H9 (cell line): Measurements from ENCODE around the gene IL33. TPM values are rescaled to one million over a fixed set of nuclear protein-coding genes. Genes with fewer than 3 reads are reported as not detected.

Experiments used
- DNase-seq: peaks from one replicate; pipeline ENCODE4 v3.0.0-alpha.2; 2017
- H2AFZ ChIP-seq: one replicate; pipeline ENCODE4 v1.6.1; 2013; ENCODE audit warnings: mild to moderate bottlenecking, low read length, control low read depth, moderate library complexity
- H2AK5ac ChIP-seq: 2 replicates; pipeline ENCODE4 v1.6.1; 2013; ENCODE audit warnings: low read length, control low read depth, mixed read lengths; ENCODE audit not compliant: insufficient read length
- H2BK120ac ChIP-seq: one replicate; pipeline ENCODE4 v1.6.1; 2013; ENCODE audit warnings: low read depth, mild to moderate bottlenecking, low read length, control low read depth, inconsistent platforms; ENCODE audit not compliant: poor library complexity, severe bottlenecking
- H2BK12ac ChIP-seq: 2 replicates; pipeline ENCODE4 v1.6.1; 2013; ENCODE audit warnings: low read length, control low read depth, mixed read lengths, low read depth; ENCODE audit not compliant: insufficient read length
- H2BK15ac ChIP-seq: 2 replicates; pipeline ENCODE4 v1.6.1; 2013; ENCODE audit warnings: low read depth, low read length, control low read depth
- H2BK20ac ChIP-seq: one replicate; pipeline ENCODE4 v1.6.1; 2013; ENCODE audit warnings: low read depth, mild to moderate bottlenecking, low read length, control low read depth, inconsistent platforms; ENCODE audit not compliant: poor library complexity, severe bottlenecking
- H2BK5ac ChIP-seq: 2 replicates; pipeline ENCODE4 v1.6.1; 2013; ENCODE audit warnings: low read length, control low read depth, mixed read lengths; ENCODE audit not compliant: insufficient read length
- H3K14ac ChIP-seq: 2 replicates; pipeline ENCODE4 v1.6.1; 2013; ENCODE audit warnings: low read length, control low read depth; ENCODE audit not compliant: insufficient read depth
- H3K18ac ChIP-seq: 2 replicates; pipeline ENCODE4 v1.6.1; 2013; ENCODE audit warnings: low read depth, mild to moderate bottlenecking, mixed read lengths, low read length, control low read depth; ENCODE audit not compliant: insufficient read length
- H3K23ac ChIP-seq: 2 replicates; pipeline ENCODE4 v1.6.1; 2013; ENCODE audit warnings: low read length, control low read depth, mixed read lengths, low read depth; ENCODE audit not compliant: insufficient read length
- H3K23me2 ChIP-seq: 2 replicates; pipeline ENCODE4 v1.6.1; 2013; ENCODE audit warnings: low read depth, mild to moderate bottlenecking, mixed read lengths, low read length, control low read depth; ENCODE audit not compliant: insufficient read length, poor library complexity, severe bottlenecking
- H3K27ac ChIP-seq: 2 replicates; pipeline ENCODE4 v1.5.1; 2013; ENCODE audit warnings: low read length, control low read depth, mixed read lengths, low read depth; ENCODE audit not compliant: insufficient read length
- H3K27me3 ChIP-seq: 2 replicates; pipeline ENCODE4 v1.6.1; 2013; ENCODE audit warnings: low read length, control low read depth, inconsistent platforms; ENCODE audit not compliant: insufficient read depth
- H3K4ac ChIP-seq: 2 replicates; pipeline ENCODE4 v1.6.1; 2013; ENCODE audit warnings: low read depth, mild to moderate bottlenecking, control low read depth, inconsistent platforms, low read length, moderate library complexity
- H3K4me1 ChIP-seq: 2 replicates; pipeline ENCODE4 v1.6.1; 2013; ENCODE audit warnings: low read length, control low read depth, inconsistent platforms; ENCODE audit not compliant: insufficient read depth
- H3K4me2 ChIP-seq: 2 replicates; pipeline ENCODE4 v1.6.1; 2013; ENCODE audit warnings: low read length, control low read depth, mixed read lengths; ENCODE audit not compliant: insufficient read length, insufficient read depth
- H3K56ac ChIP-seq: 2 replicates; pipeline ENCODE4 v1.6.1; 2013; ENCODE audit warnings: low read depth, mild to moderate bottlenecking, mixed read lengths, low read length, control low read depth; ENCODE audit not compliant: insufficient read length
- H3K79me1 ChIP-seq: 2 replicates; pipeline ENCODE4 v1.6.1; 2013; ENCODE audit warnings: low read depth, mild to moderate bottlenecking, moderate library complexity, low read length, control low read depth, inconsistent platforms; ENCODE audit not compliant: insufficient read depth, poor library complexity, severe bottlenecking
- H3K79me2 ChIP-seq: 2 replicates; pipeline ENCODE4 v1.6.1; 2013; ENCODE audit warnings: low read length, control low read depth, inconsistent platforms; ENCODE audit not compliant: insufficient read depth
- H3K9ac ChIP-seq: 2 replicates; pipeline ENCODE4 v1.6.1; 2013; ENCODE audit warnings: low read length, control low read depth, mixed read lengths; ENCODE audit not compliant: insufficient read length; ENCODE audit errors: extremely low read depth
- H3K9me3 ChIP-seq: one replicate; pipeline ENCODE4 v1.6.1; 2013; ENCODE audit warnings: low read depth, low read length, inconsistent platforms; ENCODE audit not compliant: control insufficient read depth
- H3T11ph ChIP-seq: one replicate; pipeline ENCODE4 v1.6.1; 2013; ENCODE audit warnings: mild to moderate bottlenecking, low read length, control low read depth, inconsistent platforms
- H4K20me1 ChIP-seq: one replicate; pipeline ENCODE4 v1.6.1; 2013; ENCODE audit not compliant: control insufficient read depth, insufficient read length, insufficient read depth
- H4K5ac ChIP-seq: 2 replicates; pipeline ENCODE4 v1.6.1; 2013; ENCODE audit warnings: low read depth, mild to moderate bottlenecking, mixed read lengths, low read length, control low read depth; ENCODE audit not compliant: insufficient read length
- H4K8ac ChIP-seq: replicated peaks from 2 replicates; pipeline ENCODE4 v1.6.1; 2013; ENCODE audit warnings: low read length, control low read depth, mixed read lengths, low read depth; ENCODE audit not compliant: insufficient read length
- H4K91ac ChIP-seq: 2 replicates; pipeline ENCODE4 v1.6.1; 2013; ENCODE audit warnings: low read depth, mild to moderate bottlenecking, moderate library complexity, mixed read lengths, low read length, control low read depth; ENCODE audit not compliant: insufficient read length
- H3K27ac Mint-ChIP-seq, 3 experiments: 2 replicates in 2 of 3; 3 replicates in 1 of 3; pipeline ENCODE4 v1.8.0; 2020 to 2021; ENCODE audit warnings: mixed read lengths in 3 of 3, mild to moderate bottlenecking in 1 of 3, moderate library complexity in 1 of 3
- H3K27me3 Mint-ChIP-seq: 2 replicates; pipeline ENCODE4 v1.8.0; 2021; ENCODE audit warnings: low read depth, mild to moderate bottlenecking, moderate library complexity, mixed read lengths
- H3K36me3 Mint-ChIP-seq, 3 experiments: 2 replicates in 2 of 3; 3 replicates in 1 of 3; pipeline ENCODE4 v1.8.0; 2020 to 2021; ENCODE audit warnings: low read depth in 3 of 3, mixed read lengths in 3 of 3; ENCODE audit not compliant: insufficient read depth in 1 of 3
- H3K4me1 Mint-ChIP-seq, 2 experiments: 2 replicates each; pipeline ENCODE4 v1.8.0; 2020; ENCODE audit warnings: mixed read lengths in 2 of 2
- H3K4me3 Mint-ChIP-seq, 2 experiments: 2 replicates in 1 of 2; 3 replicates in 1 of 2; pipeline ENCODE4 v1.8.0; 2020 to 2021; ENCODE audit warnings: mild to moderate bottlenecking in 2 of 2, mixed read lengths in 2 of 2, moderate library complexity in 1 of 2
- H3K9me3 Mint-ChIP-seq, 2 experiments: 2 replicates in 1 of 2; 3 replicates in 1 of 2; pipeline ENCODE4 v1.8.0; 2020; ENCODE audit warnings: mild to moderate bottlenecking in 2 of 2, mixed read lengths in 2 of 2, moderate library complexity in 1 of 2
- whole genome bisulfite sequencing: extraction: QIAGEN DNeasy Blood & Tissue Kit; methylation state at CpG from one replicate; pipeline ENCODE4 v1.1.7; 2013; ENCODE audit warnings: missing lambda C conversion rate, low lambda C conversion rate, mixed read lengths; ENCODE audit not compliant: insufficient read length; ENCODE audit errors: extremely low coverage; 5-methylcytosine and 5-hydroxymethylcytosine counted together
- total RNA-seq: library from RNA; stranded (reverse); gene quantifications from 2 replicates; pipeline ENCODE4 v1.2.1, GENCODE V29; 2021
- TF ChIP-seq, protein P1 (sequence below): fragments of 200-600 bp; sonication (generic); conservative IDR thresholded peaks from 3 replicates; pipeline ENCODE4 v1.8.0; 2021; ENCODE audit warnings: antibody characterized with exemption, mild to moderate bottlenecking

Gene IL33
- total RNA-seq, 1 experiment from 2014 or later: not detected

GRCh38 chr9:6247266-6247665 is 31.7 kb downstream of the IL33 start:
- no CpG with 5 or more reads among the region's 4 CpGs for WGBS

More at GRCh38 chr9:6247266-6247665, 31.7 kb downstream of the IL33 start:
- no peaks in the 10 kb centered on the region for H4K20me1 ChIP-seq
- no peak overlapping the region for H4K8ac ChIP-seq
- H2BK20ac ChIP-seq: no peak overlapping the region
- no peak overlapping the region for H3K27ac ChIP-seq
- no peak overlapping the region for H2BK5ac ChIP-seq
- no peaks in the 10 kb centered on the region for H3K27me3 ChIP-seq
- H2BK12ac ChIP-seq: no peak overlapping the region
- H3K27me3 Mint-ChIP-seq: no peaks in the 10 kb centered on the region
- H3K18ac ChIP-seq: no peak overlapping the region
- H2BK15ac ChIP-seq: no peak overlapping the region
- no peak overlapping the region for H3K9ac ChIP-seq
- no peaks in the 10 kb centered on the region for H3K23me2 ChIP-seq
- no peak overlapping the region for H2AFZ ChIP-seq
- DNase-seq: no peak
- H2AK5ac ChIP-seq: no peak overlapping the region
- no peak overlapping the region for H4K91ac ChIP-seq
- no peaks in the 10 kb centered on the region for H3K79me1 ChIP-seq
- no peak overlapping the region for H3K4me3 Mint-ChIP-seq
- no peaks in the 10 kb centered on the region for H3K4me1 ChIP-seq
- H3K14ac ChIP-seq: no peak overlapping the region
- no peaks in the 10 kb centered on the region for H3K4me1 Mint-ChIP-seq
- no peak overlapping the region for H3K23ac ChIP-seq
- H4K5ac ChIP-seq: no peak overlapping the region
- no peak overlapping the region for H3K56ac ChIP-seq
- no peaks in the 10 kb centered on the region for H3K36me3 Mint-ChIP-seq
- no peak overlapping the region for H3K27ac Mint-ChIP-seq
- no peak overlapping the region for H3K4ac ChIP-seq
- H3T11ph ChIP-seq: no peak overlapping the region
- no peaks in the 10 kb centered on the region for H3K9me3 ChIP-seq
- no peak overlapping the region for H2BK120ac ChIP-seq
- H3K79me2 ChIP-seq: no peaks in the 10 kb centered on the region
- TF ChIP-seq, protein P1, sequence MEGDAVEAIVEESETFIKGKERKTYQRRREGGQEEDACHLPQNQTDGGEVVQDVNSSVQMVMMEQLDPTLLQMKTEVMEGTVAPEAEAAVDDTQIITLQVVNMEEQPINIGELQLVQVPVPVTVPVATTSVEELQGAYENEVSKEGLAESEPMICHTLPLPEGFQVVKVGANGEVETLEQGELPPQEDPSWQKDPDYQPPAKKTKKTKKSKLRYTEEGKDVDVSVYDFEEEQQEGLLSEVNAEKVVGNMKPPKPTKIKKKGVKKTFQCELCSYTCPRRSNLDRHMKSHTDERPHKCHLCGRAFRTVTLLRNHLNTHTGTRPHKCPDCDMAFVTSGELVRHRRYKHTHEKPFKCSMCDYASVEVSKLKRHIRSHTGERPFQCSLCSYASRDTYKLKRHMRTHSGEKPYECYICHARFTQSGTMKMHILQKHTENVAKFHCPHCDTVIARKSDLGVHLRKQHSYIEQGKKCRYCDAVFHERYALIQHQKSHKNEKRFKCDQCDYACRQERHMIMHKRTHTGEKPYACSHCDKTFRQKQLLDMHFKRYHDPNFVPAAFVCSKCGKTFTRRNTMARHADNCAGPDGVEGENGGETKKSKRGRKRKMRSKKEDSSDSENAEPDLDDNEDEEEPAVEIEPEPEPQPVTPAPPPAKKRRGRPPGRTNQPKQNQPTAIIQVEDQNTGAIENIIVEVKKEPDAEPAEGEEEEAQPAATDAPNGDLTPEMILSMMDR: no peak
- no peaks in the 10 kb centered on the region; a peak in 2 of 5 replicates for H3K9me3 Mint-ChIP-seq
- no peak overlapping the region for H3K4me2 ChIP-seq
